ENCODE measurements around the gene MST1R.

The MST1R gene

DNA sequence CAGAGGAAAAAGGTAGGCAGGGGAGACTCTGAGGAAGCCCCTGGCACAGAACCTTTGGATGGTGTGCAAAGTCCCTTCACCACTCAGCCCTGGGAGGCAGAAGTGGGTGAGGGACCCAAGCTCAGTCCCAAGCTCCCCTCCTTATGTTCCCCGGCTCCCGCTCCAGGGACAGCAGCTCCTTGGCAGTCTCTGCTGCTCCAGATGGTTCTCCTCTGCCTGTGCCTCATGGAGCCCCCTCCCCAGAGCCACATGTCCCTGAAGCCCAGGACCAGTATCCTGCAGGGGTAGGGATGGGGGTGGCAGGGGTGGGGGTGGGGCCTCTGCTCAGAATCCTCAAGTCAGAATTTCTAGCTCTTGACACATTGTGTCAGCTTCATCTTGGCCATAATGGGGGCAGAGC is 26.0 kb downstream of the MST1R start:
- DNase-seq (ENCODE audit: low read depth) = no peak

DNA sequence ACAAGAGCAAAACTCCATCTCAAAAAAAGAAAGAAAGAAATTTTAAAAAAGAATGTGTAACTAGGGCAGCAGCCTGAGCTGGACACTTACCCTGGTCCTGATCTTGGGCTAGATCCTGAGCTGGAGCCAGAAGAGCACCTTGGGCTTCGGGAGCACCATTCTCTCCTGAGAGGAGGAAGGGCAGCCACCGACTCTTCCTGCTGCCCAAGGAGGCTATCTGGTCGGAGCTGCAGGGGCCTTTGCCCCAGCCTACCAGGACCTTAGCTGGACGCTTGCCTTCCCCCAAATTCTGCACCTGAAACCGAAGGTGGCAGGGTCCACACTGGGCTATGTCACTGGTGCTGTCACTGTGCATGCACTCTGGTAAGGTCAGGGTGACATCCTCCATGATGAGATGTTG is 27.1 kb downstream of the MST1R start:
- no peak for DNase-seq (ENCODE audit: low read depth)

DNA sequence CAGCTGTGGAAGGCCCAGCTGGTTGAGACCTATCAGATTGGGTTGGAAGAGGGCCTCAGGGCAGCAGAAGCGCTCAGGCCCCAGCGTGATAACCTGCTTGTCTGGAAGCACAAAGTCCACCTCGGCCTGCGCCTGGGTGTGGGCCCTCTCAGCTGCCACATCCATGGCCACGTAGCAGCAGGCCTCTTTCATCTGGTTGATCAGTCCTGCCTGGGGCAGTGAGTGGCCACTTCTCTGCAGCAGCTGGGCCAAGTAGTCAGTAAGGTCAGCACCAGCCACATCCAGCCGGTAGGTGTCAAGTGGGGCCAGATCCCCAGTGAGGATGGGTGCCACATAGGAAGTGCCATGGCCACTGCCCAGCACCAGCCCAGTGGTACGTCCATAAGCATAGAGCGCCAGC is 30.1 kb downstream of the MST1R start:
- no peak for DNase-seq (ENCODE audit: low read depth)

DNA sequence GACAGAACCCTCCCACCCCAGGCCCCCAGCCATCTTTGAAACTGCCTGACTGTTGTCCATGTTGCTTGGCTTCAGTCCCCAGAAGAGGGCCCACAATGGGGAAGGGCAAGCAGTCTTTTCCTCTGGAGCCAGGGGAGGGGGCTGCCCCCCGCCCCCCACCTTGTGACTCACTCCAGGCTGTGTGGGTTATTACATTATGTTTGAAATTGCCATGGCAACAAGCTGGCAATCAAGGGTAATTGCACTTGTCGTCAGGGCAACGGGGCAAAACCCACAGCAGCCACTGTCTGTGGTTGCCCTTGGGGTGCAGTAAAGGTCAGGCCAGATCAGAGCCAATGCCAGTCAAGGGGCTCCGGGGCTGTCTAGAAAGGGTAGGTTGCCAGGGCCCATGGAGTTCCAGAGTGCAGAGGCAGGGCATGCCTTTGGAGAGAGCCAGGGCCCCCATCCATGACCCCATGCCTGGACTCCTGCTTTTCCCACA is 30.8 kb downstream of the MST1R start:
- no peak for DNase-seq (ENCODE audit: low read depth)

DNA sequence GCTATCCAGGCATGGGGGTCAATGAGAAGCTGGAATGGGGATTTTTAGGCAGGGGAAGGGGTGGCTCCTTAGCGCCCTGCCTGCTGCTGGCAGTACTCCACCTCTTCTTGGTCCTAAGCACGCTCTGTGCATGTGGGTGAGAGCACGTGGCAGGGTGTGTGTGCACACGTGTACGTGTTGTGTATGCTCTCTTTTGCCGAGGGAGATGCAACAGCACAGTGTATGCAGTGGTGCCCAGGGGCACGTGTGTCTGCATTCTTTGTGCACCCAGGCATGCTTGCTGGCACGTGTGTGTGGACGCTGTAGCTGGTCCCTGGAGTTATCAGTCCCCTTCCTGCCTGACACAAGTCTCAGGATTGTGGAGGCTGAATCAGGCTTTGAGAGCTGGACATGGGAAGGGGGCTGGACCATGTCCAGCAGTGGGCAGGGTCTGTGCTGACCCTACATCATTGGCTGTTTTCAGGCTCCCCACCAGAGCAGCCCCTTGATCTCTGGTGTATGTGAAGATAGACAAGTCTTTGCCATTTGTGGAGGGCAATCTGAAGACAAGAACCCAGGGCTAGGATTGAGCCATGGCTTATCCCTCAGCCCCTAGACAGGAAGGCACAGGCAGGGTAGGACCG is 32.0 kb downstream of the MST1R start:
- DNase-seq (ENCODE audit: low read depth) = no peak

DNA sequence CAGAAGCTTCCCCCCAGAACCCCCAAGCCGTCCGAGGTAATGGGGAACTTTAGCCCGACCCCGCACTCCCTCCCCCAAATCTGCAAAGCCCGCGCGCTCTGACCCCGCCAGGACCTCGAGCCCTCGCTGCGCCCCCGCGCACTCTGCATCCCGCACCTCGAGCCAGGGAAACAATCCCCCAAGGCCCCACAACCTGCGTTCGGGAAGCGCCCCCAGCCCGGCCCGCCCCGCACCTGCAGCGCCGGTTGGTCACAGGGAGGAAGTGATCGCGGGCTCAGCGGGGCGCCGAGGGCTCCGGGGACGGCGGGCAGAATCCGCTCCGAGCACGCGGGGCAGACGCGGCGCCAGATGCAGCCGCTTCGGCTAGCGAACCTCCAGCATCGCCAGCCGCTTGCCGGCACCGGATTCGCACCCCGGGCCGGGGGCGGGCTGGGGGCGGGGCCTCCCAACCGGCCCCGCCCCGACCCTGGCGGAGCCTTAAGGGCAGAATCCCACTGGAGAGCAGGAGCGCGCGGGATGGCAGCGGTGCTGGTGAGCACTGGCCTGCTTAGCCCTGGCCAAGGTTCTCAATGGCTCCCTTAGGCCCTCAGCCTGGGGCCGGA is 34.0 kb downstream of the MST1R start, which contains the start of gene CAMKV:
Gene CAMKV, minus strand, starts transcription at position 382 of the 602 bp plus-strand sequence. CDS start 7,518 bp downstream, outside the sequence.
- DNase-seq (ENCODE audit: low read depth) = no peak

DNA sequence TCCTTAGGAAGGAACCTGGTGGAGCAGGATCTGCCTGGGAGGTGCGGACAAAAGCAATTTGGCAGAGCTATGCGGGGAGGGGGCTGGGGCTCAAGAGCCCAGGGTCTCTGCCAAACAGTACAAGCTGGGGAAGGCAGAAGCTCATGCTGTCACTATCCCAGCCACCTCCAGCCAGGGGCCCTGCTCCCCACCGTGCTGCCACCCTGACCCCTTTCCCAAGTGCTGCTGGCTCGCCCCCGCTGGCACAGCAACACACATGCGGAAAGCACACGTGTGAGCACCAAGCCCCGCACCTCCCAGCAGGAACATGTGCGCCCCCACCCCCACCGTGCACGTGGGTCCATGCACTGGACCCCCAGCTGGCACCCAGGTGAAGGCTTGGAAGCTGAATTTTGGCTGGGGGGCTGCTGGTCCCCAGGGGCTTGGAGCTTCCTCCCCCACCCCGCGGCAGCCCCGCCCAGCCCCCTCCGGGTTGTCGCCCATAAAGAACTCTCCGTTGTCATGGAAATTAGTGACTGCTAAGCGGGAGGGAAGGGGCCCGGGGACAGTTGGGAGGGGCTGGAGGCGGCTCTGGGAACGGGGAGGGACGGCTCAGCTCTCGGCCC is 34.7 kb downstream of the MST1R start:
- DNase-seq (ENCODE audit: low read depth) = no peak

DNA sequence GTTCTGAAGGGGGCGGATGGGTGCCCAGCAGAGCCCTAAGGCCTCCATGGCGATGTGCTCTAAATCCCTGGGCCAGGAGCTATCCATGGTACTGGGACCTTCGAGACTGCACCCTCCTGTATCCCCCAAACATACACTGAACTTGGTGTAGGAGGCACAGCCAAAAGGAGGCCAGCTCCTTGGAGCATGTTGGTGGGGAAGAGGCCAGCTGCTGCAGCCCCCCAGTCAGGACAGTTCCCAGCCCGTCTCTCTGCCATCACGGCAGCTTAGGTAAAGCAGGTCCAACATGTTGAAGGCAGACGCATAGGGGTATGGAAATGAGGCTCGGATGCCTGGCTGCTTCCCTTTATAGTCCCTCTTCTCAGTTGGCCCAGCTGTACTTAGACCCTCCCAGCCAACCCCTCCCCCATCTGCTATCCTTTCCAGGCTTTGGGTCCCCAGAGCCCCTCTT is 35.8 kb downstream of the MST1R start:
- peak; percentile 29 for DNase-seq (ENCODE audit: low read depth)

DNA sequence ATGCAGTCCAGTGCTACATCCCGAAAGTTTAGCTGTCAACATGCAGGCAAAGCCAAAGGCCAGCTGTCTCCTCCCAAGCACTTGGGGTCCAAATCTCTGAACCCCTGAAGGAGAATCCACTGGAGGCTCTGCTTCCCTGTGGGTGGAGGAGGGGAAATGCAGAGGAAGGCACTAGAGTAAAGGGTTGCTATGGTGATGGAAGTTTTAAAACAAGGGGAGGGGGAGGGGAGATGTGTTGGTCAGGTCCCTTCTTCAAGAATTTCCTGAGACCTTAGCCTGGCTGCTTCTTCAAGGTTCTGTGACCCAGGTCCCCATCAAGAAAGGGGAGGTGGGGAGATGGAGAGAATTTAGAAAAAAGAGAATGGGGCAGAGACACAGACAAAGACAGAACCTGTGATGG is 36.3 kb downstream of the MST1R start:
- no peak for DNase-seq (ENCODE audit: low read depth)

DNA sequence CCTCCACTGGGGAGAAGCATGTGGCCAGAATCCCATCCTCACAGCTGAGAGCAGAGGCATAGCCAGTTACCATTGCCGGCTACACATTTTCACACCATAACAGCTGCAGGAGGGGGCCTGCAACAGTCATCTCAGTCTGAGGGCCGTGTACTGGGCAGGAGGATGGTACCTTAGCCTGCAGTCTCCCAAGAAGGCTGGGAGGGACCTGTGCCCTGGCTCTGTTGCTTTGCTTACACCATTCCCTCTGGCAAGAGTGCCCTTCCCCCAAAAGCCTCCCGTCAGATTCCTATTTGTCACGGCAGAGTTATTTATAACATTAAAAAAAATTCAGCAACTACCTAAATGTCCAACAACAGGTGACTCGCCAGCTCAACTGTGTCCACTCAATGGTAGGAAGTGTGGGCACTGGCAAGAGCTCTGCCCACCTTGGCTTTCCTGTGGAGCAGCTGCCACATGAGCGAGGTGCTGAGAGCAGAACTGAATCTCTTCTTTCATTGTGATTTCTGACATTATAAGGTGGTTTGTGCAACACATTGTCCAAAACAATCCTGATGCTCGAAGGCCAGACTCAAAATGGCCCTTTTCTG is 38.4 kb downstream of the MST1R start:
- DNase-seq (ENCODE audit: low read depth) = no peak

DNA sequence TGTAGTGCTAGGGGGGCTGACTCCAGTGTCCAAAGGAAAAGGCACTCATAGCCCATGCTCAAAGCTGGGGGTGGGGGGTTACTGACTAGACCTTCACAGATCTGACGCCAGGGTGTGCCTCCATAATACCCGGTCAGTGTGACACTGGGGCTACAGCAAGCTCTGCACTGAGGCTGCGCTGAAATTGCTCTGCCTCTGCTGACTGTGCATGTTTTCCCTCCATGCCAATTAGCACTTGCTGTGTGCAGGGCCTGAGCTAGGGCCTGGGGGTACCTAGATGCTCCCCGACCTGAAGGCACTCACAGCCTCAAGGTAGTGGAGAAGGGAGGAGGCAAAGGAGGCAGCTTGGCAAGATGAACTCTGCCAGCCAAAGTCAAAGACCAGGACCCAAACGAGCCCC is 39.2 kb downstream of the MST1R start:
- no peak for DNase-seq (ENCODE audit: low read depth)

DNA sequence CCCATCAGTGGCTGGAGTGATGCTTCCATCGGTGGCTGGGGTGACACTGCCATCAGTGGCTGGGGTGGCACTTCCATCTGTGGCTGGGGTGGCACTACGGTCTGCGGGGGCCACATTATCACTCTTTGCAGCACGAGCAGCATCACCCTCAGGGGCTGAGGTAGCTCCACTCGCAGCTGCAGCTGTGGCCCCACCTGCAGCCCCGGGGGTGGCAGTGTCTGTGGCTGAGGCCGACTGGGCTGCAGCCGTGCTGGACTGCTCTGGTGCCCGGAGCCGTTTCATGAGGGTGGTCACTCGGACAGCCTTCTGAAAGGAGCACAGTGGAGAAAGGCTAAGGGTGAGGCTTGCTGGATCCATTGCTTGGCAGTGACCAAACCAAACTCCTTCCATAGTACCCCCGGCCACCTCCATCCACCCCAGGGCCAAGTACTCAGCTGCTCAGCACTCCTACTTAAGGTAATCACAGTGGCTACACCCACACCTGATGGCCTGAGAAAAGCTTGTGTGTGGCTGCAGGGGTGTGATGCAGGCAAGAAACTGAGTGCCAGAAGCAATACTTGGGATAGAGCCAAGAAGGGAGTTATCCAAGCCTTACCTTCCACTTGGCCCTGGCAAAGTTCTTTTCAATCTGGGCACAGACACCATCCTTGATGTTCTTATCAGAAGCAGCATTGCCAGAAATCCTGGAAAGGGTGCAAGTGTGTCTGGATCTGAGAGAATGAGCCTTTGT is 43.9 kb downstream of the MST1R start:
- no peak for DNase-seq (ENCODE audit: low read depth)

DNA sequence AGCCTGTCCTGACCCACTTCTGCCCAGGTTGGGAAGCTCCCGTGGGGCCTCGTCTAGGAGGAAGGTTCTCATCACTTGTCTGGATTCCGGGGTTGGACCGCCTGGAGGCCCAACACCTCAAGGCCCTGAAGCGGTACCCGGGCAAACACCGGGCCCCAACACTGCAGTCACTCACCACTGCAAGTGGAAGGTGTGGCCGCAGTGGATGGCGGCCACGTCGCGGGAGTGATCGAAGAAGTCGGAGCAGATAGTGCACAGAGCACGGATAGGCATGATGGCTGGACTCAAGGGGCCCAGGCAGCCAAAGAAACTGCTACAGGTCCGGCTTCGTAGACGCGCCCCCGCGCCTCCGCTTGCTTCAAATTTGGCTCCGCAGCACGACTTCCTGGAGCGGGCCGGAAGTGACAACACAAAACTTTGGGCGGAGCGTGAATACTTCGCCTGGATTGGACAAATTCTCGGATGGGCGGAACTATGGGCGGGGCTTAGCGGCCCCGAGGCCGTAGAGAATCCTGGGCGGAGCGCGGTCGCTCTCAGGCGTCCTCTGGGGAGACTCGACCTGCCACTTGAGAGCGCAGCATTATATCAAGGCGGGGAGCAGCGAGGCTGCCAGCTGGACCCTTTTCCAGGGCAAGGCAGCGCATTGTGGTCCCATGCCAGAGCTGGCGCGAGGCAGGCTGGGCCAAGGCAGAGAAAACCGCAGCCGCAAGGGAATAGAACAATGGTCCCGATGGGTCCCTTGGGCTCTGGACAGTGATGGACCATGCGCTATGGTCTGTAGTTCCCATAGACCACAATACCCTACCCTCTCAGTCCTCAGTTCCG is 47.3 kb downstream of the MST1R start, which contains the start of gene TRAIP:
Gene TRAIP, minus strand, starts transcription at position 384 of the 825 bp plus-strand sequence. Its CDS starts 111 bp downstream, at position 273.
- peak; percentile 89 for DNase-seq (ENCODE audit: low read depth)

DNA sequence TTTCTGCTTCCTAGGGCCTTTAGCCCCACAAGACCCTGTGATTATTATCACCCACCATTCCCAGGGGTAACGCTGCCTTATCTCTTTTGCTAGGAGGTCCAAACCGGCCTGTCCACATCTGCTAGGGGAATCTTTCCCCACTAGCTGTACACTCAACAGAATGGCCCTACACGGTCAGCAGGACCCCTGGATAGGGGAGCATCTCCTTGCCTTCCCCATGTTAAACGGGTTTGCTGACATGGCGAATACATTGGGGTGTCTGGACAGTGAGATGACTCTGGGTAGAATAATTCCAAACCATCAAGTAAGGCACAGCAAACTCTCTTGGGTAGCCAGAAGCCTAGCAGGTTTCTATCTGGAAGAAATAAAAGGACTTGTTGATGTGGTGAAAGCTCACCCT is 48.0 kb downstream of the MST1R start:
- DNase-seq (ENCODE audit: low read depth) = no peak

DNA sequence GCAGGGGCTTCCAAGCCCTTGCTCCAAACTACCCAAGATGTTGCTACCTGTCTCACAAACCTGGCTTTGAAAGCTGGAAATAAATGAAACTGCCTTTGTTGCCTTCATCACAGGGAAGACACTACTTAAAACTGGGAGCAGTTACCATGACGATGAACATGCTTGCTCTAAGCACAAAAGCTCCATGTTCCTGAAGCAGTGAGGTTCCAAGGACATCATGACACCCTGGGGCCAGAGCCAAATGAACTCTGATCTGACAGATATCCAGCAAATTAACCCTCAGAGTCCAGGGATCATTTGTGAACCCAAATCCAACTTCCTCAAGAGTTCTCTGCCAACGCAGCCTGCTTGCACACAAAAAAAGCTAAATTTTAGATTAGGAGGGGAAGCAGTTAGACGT is 58.0 kb downstream of the MST1R start:
- DNase-seq (ENCODE audit: low read depth) = no peak

DNA sequence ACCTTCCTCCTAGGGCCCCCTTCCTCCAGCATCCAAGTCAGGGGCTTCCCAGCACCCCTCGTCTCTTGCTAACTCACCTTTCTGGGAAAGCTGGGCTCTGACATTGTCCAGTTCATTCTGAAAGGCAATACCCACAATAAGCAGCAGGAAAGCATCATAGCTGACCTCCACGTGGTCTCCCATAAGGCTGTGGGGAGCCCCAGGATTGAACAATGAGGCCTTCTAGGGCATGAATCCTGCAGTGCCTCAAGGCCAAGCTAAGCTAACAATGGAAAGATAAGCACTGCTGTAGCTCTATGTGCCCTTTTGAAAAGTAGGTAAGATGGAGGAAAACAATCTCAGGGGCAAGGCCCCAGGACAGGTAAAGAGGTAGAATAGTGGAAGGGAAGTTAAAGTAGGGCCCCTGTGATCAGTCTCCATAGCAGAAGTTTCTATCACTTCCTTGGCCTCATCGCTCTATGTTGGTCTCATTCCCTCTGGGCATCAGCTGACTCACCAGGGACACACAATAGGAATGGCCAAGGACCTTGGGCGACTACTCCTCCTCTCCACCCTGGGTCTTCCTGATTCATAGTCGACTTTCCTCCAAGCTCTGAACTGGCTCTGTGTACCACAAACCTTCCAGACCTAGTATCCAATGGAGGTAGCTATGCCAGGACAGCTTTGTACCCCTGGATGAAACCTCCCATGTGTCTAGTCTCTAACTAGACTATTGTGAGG is 59.0 kb downstream of the MST1R start:
- DNase-seq (ENCODE audit: low read depth) = no peak

DNA sequence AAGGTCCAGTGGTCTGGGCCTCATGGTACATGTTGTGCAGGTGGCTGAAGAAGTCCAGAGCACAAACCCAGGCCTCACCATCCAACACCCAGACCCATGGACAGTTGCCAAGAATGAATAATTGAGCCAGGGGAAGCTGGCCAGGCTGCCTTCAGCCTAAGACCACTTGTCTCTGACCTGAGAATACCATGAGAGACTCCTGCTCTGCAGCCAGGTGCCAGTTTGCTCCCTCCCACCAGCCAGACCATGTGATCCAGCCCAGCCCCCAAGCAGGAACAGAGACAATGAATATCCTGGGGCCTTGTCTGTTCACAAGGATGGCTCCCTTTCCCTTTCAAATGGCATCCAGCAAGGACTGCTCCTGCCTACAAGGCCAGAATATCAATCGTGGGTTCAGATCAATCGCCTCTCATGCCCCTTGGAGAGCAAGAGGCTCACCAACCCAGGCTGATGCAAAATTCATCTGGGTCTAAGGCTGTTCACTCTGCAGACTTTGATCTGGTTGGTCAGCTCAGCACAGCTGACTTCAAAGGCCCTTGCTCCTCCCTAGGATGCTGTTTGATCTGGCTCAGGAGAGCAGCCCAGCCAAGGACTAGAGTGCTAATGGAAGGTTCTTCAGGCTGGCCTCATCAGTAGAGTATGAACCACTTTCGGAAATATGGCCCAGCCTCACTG is 60.7 kb downstream of the MST1R start:
- DNase-seq (ENCODE audit: low read depth) = no peak

DNA sequence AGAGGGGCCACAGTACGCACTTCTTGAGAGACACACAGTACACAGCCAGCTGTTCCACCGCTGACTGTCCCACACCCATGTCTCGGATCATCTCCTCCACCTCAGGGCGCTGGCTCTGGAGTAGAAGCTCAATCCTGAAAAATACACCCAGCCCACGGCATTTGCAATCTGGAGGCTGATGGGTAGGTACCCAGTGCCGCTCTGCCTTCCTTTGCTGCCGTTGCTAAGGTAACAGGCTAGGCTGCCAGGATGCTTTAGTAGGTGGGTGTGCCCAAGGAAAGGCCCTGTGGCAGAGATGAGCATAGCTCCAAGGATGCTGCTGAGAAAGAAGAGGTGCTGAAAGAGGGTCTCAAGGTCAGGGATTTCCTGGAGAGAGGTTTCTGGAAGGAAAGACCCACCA is 61.9 kb downstream of the MST1R start:
- DNase-seq (ENCODE audit: low read depth) = no peak

DNA sequence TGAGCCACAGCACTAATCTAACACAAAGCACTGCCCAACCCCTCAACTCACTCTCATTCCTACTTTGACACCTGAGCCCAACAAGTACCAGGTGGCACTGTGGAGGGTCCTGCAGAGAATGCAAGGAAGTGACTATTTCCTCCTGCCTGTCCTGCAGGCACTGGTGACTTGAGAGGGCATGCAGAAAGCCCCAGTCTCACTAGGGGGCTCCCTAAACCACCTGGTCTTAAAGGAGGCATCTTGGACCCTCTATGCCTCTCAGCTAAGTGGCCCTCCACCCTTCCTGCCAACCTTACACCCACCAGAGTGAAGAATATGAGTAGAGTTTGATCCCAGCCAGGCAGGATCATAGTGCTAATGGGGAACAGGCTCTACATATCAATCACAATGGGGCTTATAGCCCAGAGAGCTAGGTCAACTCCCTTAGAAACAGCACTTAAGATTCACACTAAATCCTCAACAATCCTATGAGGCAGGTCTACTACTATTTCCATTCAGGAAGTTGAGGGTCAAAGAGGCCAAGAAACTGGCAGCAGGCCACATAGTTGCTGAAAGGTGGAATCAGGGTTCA is 62.5 kb downstream of the MST1R start:
- DNase-seq (ENCODE audit: low read depth) = peak; percentile 12

DNA sequence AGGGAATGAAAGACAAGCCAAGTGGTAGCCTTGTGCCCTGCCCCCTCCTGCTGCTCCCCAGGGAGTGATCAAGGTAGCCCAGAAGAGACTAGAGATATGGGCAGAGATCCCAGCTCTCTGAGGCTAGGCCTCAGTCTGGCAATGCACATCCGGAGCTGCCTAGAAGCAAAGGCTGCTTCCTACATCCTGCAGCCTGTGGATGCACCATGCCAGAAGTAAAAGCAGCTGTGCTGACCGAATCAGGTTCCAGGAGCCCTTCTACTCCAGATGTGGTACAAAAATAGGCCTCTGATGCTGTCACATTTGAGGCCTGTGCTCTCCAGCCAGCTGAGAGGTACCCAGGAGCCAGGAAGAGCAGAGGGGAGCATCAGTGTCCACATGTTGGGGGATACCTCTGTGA is 63.3 kb downstream of the MST1R start:
- DNase-seq (ENCODE audit: low read depth) = no peak

Measured in iris pigment epithelial cell (primary cell).